ENCODE data around the gene LCN1. TPM values are rescaled to one million over a fixed set of nuclear protein-coding genes. Genes with fewer than 3 reads are reported as not detected.

LCN1 gene
- total RNA-seq, 1 experiment from 2014 or later, result not detected

- ChIA-PET CTCF (no interaction called here), POLR2A (ENCODE audit: unreplicated experiment) (no interaction called here)
Measured at GRCh38 chr9:135565141-135565628, 43.9 kb downstream of the LCN1 start.

GRCh38 chr9:135565636-135566035 lies 44.4 kb downstream of the LCN1 start:
- Histone ChIP-seq H3K9me3 (ENCODE audit: insufficient read depth, low read depth) (no peaks in the 10 kb centered on the region), H3K79me2 (ENCODE audit: low read depth) (no peaks in the 10 kb centered on the region), H3K4me2 (no peak overlapping the region), H3K4me3 (no peak overlapping the region), H3K9me2 (ENCODE audit: insufficient read depth) (no peaks in the 10 kb centered on the region), H3F3A (ENCODE audit: insufficient read depth, low read depth) (no peaks in the 10 kb centered on the region), H3K27ac (no peak overlapping the region), H4K20me1 (ENCODE audit: insufficient read depth) (no peaks in the 10 kb centered on the region), H3K4me1 (replicated peaks; ENCODE audit: insufficient read depth) (no peaks in the 10 kb centered on the region), H2AFZ (no peak overlapping the region), H3K36me3 (ENCODE audit: low read depth) (no peaks in the 10 kb centered on the region), H3K27me3 (ENCODE audit: insufficient read depth, low read depth) (peaks cover 75% of the 10 kb centered on the region)
- BruUV-seq (replicated peaks), result no TSS peak
- ChIA-PET POLR2A (ENCODE audit: unreplicated experiment) (no interaction called here), CTCF (no interaction called here)
- TF ChIP-seq CTCF (conservative IDR thresholded peaks at IDR 0.05), result no peak
- no peak for TF ChIP-seq EZH2 (IDR thresholded peaks at IDR 0.05; ENCODE audit: low read depth)
- intact Hi-C loops (cut with micrococcal nuclease; ENCODE audit: unreplicated experiment), result no loop called here
- DNase-seq, result no peak

More at GRCh38 chr9:135565141-135565628, 43.9 kb downstream of the LCN1 start:
- H3K4me3 ChIP-seq, result no peak overlapping the region
- no peak overlapping the region for H3K27ac ChIP-seq
- H4K20me1 ChIP-seq (ENCODE audit: insufficient read depth), result no peaks in the 10 kb centered on the region
- no peaks in the 10 kb centered on the region for H3K36me3 ChIP-seq (ENCODE audit: low read depth)
- no peak for TF ChIP-seq EZH2 (IDR thresholded peaks at IDR 0.05; ENCODE audit: low read depth)
- no peak for TF ChIP-seq CTCF (conservative IDR thresholded peaks at IDR 0.05)
- no peaks in the 10 kb centered on the region for H3K4me1 ChIP-seq (replicated peaks; ENCODE audit: insufficient read depth)
- H3K79me2 ChIP-seq (ENCODE audit: low read depth), result no peaks in the 10 kb centered on the region
- H3K9me2 ChIP-seq (ENCODE audit: insufficient read depth), result no peaks in the 10 kb centered on the region
- intact Hi-C loops (cut with micrococcal nuclease; ENCODE audit: unreplicated experiment), result no loop called here
- no peak overlapping the region for H2AFZ ChIP-seq
- no peak for DNase-seq
- H3K4me2 ChIP-seq, result no peak overlapping the region
- peaks cover 74% of the 10 kb centered on the region for H3K27me3 ChIP-seq (ENCODE audit: insufficient read depth, low read depth)
- BruUV-seq (replicated peaks), result no TSS peak
- H3F3A ChIP-seq (ENCODE audit: insufficient read depth, low read depth), result no peaks in the 10 kb centered on the region
- no peaks in the 10 kb centered on the region for H3K9me3 ChIP-seq (ENCODE audit: insufficient read depth, low read depth)

GRCh38 chr9:135566552-135566951 lies 45.3 kb downstream of the LCN1 start:
- Histone ChIP-seq H3K27me3 (ENCODE audit: insufficient read depth, low read depth) (peaks cover 74% of the 10 kb centered on the region), H3K4me1 (replicated peaks; ENCODE audit: insufficient read depth) (no peaks in the 10 kb centered on the region), H3F3A (ENCODE audit: insufficient read depth, low read depth) (no peaks in the 10 kb centered on the region), H3K9me3 (ENCODE audit: insufficient read depth, low read depth) (no peaks in the 10 kb centered on the region), H3K79me2 (ENCODE audit: low read depth) (no peaks in the 10 kb centered on the region), H3K9me2 (ENCODE audit: insufficient read depth) (no peaks in the 10 kb centered on the region), H3K27ac (no peak overlapping the region), H3K4me2 (no peak overlapping the region), H2AFZ (no peak overlapping the region), H3K36me3 (ENCODE audit: low read depth) (no peaks in the 10 kb centered on the region), H3K4me3 (no peak overlapping the region), H4K20me1 (ENCODE audit: insufficient read depth) (no peaks in the 10 kb centered on the region)
- CTCF ChIA-PET, result no interaction called here
- intact Hi-C loops (cut with micrococcal nuclease; ENCODE audit: unreplicated experiment), result no loop called here
- no TSS peak for BruUV-seq (replicated peaks)
- no peak for DNase-seq
- POLR2A ChIA-PET (ENCODE audit: unreplicated experiment), result no interaction called here
- no peak for TF ChIP-seq EZH2 (IDR thresholded peaks at IDR 0.05; ENCODE audit: low read depth)
- TF ChIP-seq CTCF (conservative IDR thresholded peaks at IDR 0.05), result no peak

Measured in PC-9 (cell line).